ENCODE measurements around the gene PTGES3.
"Not testable (repeated sequence)": the region's sequence is repeated elsewhere in the genome, so short reads cannot be mapped to it uniquely, and the experiment has no call there.

PTGES3 gene

GRCh38 chr12:56704522-56704921, 16.4 kb upstream of the PTGES3 start:
- DNase-seq, result not testable (repeated sequence)

- DNase-seq, result no peak
These were observed 11.1 kb upstream of the PTGES3 start for GRCh38 chr12:56699020-56699661.

DNA sequence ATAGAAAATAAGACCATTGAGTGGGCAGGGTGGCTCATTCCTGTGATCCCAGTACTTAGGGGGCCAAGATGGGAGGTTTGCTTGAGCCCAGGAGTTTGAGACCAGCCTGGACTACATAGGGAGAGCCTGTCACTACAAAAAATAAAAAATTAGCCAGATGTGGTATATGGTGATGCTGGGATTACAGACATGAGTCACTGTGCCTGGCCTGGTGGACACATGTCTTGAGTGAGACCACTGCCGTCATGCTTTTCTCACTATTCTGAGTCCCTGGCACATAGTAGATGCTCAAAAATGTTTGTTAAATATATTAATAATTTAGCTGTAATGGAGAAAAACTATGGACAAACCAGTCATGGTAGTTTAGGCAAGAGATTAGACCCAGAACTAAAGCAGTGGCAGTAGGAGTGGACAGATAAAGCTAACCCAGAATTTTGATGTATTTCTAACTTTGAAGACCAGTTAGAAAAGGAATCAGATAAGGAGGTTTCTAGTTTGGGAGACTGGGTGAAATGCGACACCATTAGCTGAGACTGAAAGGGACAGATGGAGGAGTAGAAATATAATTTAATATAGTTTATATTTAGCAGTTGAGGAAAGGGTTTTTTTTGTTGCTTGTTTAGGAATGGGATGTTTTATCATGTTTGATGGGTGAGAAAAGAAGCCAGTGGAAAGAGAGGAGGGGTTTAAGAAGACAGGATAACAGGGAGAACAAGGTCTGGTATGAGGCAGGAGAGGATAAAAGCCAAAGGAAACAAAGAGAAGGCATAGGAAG, 7.4 kb upstream of the PTGES3 start:
- no peak for DNase-seq

- no peak for DNase-seq
These were observed 6.1 kb upstream of the PTGES3 start for GRCh38 chr12:56694161-56694560.

GRCh38 chr12:56688846-56689109, 694 bp upstream of the PTGES3 start:
- no peak for DNase-seq

- DNase-seq, result peak; percentile 54 to 61
These were observed 608 bp downstream of the PTGES3 start for GRCh38 chr12:56687223-56688128.

DNA sequence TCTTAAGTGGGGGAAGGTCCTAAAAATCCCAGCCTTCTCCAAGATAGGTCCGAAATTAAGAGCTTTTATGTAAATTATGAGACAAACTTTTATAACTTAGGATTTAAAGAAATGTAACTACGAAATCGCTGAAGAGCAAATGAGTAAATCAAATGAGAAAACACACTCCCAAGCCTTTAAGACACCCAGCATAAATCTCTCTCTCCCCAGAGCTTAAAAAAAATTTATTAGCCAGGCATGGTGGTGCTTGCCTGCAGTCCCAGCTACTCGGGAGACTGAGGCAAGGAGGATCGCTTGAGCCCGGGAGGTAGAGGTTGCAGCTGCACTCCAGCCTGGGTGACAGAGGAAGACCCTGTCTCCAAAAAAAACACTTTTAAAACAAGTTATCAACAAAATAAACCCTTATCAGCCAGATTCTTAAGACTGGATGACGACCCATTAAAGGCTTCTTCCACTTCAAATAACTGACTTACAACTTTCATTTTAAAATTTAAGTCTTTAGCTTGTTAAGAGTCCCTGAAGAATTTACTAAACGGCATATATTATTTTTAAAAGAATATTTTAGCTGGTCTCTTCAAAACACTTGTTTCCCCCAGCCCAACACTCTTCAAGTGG, 3.2 kb downstream of the PTGES3 start:
- no peak for DNase-seq

GRCh38 chr12:56682323-56682722, 5.8 kb downstream of the PTGES3 start:
- DNase-seq, result no peak

DNA sequence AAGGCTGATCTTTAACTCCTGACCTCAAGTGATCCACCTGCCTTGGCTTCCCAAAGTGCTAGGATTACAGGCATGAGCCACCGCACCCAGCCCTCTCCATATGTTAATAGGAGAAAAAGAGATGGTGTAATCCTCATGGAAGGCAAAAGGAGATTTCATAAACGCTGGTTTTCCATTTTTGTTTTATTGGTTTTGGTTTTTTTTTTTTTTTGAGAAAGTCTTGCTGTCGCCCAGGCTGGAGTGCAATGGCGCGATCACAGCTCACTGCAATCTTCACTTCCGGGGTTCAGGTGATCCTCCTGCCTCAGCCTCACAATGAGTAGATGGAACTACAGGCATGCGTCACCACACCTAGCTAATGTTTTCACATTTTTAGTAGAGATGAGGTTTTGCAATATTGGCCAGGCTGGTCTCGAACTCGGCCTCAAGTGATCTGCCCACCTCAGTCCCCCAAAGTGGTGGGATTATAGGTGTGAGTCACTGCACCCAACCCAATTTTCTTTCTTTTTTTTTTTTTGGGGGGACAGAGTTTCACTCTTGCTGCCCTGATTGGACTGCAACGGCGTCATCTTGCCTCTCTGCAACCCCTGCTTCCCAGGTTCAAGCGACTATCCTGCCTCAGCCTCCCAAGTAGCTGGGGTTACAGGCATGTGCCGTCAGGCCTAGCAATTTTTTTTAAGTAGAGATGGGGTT, 8.1 kb downstream of the PTGES3 start:
- DNase-seq, result no peak

- no peak for DNase-seq
These were observed 9.2 kb downstream of the PTGES3 start for GRCh38 chr12:56678852-56679251.

- DNase-seq, result peak in 1 of 2 experiments; percentile 32
These were observed 10.4 kb downstream of the PTGES3 start for GRCh38 chr12:56677680-56678079.

- peak in 1 of 2 experiments; percentile 3 for DNase-seq
These were observed 11.1 kb downstream of the PTGES3 start for GRCh38 chr12:56676851-56677580.

GRCh38 chr12:56671608-56672007, 16.5 kb downstream of the PTGES3 start:
- DNase-seq, result no peak

DNA sequence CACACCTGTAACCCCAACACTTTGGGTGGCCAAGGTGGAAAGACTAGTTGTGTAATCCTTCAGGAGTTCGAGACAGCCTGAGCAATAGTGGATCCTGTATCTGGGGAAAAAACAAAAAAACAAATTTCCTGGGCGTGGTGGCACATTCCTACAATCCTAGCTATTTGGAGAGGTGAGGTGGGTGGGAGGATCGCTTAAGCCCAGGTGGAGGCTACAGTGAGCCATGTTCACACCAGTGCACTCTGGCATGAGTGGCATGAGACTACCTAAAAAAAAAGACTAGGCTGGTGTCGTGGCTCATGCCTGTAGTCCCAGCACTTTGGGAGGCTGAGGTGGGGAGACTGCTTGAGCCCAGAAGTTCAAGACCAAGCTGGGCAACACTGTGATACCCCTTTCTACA, 17.2 kb downstream of the PTGES3 start:
- no peak for DNase-seq

- DNase-seq, result no peak
These were observed 20.0 kb downstream of the PTGES3 start for GRCh38 chr12:56668197-56668457.

DNA sequence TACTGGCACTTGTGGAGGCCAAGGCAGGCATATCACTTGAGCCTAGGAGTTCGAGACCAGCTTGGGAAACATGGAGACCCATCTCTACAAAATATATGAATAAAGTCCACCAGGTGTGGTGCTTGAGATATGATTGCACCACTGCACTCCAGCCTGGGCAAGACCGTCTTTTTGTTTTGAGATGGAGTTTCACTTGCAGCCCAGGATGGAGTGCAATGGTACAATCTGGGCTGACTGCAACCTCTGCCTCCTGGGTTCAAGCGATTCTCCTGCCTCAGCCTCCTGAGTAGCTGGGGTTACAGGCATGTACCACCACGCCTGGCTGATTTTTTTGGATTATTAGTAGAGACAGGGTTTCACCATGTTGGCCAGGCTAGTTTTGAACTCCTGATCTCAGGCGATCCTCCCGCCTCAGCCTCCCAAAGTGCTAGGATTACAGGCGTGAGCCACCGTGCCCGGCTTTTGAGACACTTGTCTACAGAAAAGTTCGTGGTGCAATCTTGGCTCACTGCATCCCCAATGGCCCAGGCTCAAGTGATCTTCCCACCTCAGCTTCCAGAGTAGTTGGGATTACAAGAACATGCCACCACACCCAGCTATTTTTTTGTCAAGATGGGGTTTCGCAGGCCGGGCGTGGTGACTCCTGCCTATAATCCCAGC, 26.0 kb downstream of the PTGES3 start:
- no peak for DNase-seq

GRCh38 chr12:56661560-56661959, 26.5 kb downstream of the PTGES3 start:
- DNase-seq, result no peak

GRCh38 chr12:56658921-56659320, 29.2 kb downstream of the PTGES3 start:
- no peak for DNase-seq

GRCh38 chr12:56657416-56658379, 30.4 kb downstream of the PTGES3 start:
- DNase-seq, result no peak

DNA sequence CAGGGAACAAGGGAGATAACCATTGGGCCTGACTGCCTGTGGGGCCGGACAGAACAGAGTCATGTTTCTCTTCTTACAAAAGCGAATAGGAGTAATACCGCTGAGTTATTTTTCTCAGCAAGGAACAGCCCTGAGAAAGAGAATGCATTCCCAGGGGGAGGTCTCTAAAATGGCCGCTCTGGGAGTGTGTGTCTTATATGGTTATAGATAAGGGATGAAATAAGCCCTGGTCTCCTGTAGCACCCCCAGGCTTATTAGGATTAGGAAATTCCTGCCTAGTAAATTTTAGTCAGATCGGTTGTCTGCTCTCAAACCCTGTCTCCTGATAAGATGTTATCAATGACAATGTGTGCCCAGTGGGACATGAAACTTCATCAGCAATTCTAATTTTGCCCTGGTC, 34.3 kb downstream of the PTGES3 start:
- not testable (repeated sequence) for DNase-seq

Measured in activated CD4-positive, alpha-beta T cell treated with anti-CD3 and anti-CD28 coated beads, Interleukin-2, amount 50 U/mL, for 48 hours (primary cell).